NCI-H146 (cell line): ENCODE results near the gene NRXN3.

Source experiments
- DNase-seq: peaks from one replicate; lab custom pipeline; 2025; lab: John Stamatoyannopoulos, UW

The NRXN3 gene

GRCh38 chr14:78319887-78320635 lies 149.9 kb downstream of the NRXN3 start:
- DNase-seq = peak; percentile 73

- no peak for DNase-seq
Observed at GRCh38 chr14:78324353-78324752, 154.2 kb downstream of the NRXN3 start.

- no peak for DNase-seq
Observed at GRCh38 chr14:78325911-78326310, 155.7 kb downstream of the NRXN3 start.

GRCh38 chr14:78327426-78328221 lies 157.5 kb downstream of the NRXN3 start:
- DNase-seq = no peak

- no peak for DNase-seq
Observed at GRCh38 chr14:78329371-78329770, 159.2 kb downstream of the NRXN3 start.

GRCh38 chr14:78335531-78335930 lies 165.4 kb downstream of the NRXN3 start:
- peak; percentile 30 for DNase-seq

- no peak for DNase-seq
Observed at GRCh38 chr14:78340250-78340649, 170.1 kb downstream of the NRXN3 start.

- DNase-seq = peak; percentile 3
Observed at GRCh38 chr14:78341827-78342389, 171.7 kb downstream of the NRXN3 start.

- DNase-seq = no peak
Observed at GRCh38 chr14:78342879-78343278, 172.7 kb downstream of the NRXN3 start.

GRCh38 chr14:78344290-78344689 lies 174.1 kb downstream of the NRXN3 start:
- no peak for DNase-seq

- DNase-seq = no peak
Observed at GRCh38 chr14:78345131-78345744, 175.1 kb downstream of the NRXN3 start.

- peak; percentile 75 for DNase-seq
Observed at GRCh38 chr14:78346747-78347146, 176.6 kb downstream of the NRXN3 start.

GRCh38 chr14:78355109-78355508 lies 184.9 kb downstream of the NRXN3 start:
- no peak for DNase-seq

- DNase-seq = peak; percentile 55
Observed at GRCh38 chr14:78356391-78356790, 186.2 kb downstream of the NRXN3 start.

- no peak for DNase-seq
Observed at GRCh38 chr14:78358591-78358990, 188.4 kb downstream of the NRXN3 start.

- no peak for DNase-seq
Observed at GRCh38 chr14:78359581-78359980, 189.4 kb downstream of the NRXN3 start.

- no peak for DNase-seq
Observed at GRCh38 chr14:78363008-78363407, 192.8 kb downstream of the NRXN3 start.

- DNase-seq = peak; percentile 2
Observed at GRCh38 chr14:78367355-78367754, 197.2 kb downstream of the NRXN3 start.

GRCh38 chr14:78383060-78383459 lies 212.9 kb downstream of the NRXN3 start:
- no peak for DNase-seq

- DNase-seq = no peak
Observed at GRCh38 chr14:78398216-78398615, 228.0 kb downstream of the NRXN3 start.

- DNase-seq = no peak
Observed at GRCh38 chr14:78399316-78399889, 229.2 kb downstream of the NRXN3 start.

GRCh38 chr14:78401866-78402265 lies 231.7 kb downstream of the NRXN3 start:
- DNase-seq = no peak
